Large intestine (tissue), 12 donors: ENCODE results near the gene ZC3H14. TPM values are rescaled to one million over a fixed set of nuclear protein-coding genes. Genes with fewer than 3 reads are reported as not detected.
A peak's percentile ranks its signal among the peaks of the same experiment; 100 is the strongest.
"Not testable (repeated sequence)": the region's sequence is repeated elsewhere in the genome, so short reads cannot be mapped to it uniquely, and the experiment has no call there.

Experiments used
- DNase-seq, 2 donors: peaks; one replicate each; pipeline versions ENCODE4 v3.0.0 to v3.0.0-alpha.2; 2013
- H3K27ac ChIP-seq: one replicate; pipeline ENCODE4 v1.5.1; 2013; ENCODE audit warnings: low read length
- H3K27me3 ChIP-seq: 2 replicates; pipeline ENCODE4 v1.6.1; 2013; ENCODE audit warnings: low read length; ENCODE audit not compliant: control insufficient read depth, insufficient read depth
- H3K36me3 ChIP-seq: 2 replicates; pipeline ENCODE4 v1.6.1; 2013; ENCODE audit warnings: low read length; ENCODE audit not compliant: control insufficient read depth, insufficient read depth
- H3K4me1 ChIP-seq: one replicate; pipeline ENCODE4 v1.6.1; 2013; ENCODE audit warnings: low read length; ENCODE audit not compliant: control insufficient read depth, insufficient read depth
- H3K4me3 ChIP-seq: one replicate; pipeline ENCODE4 v1.5.1; 2013; ENCODE audit warnings: low read length
- H3K9me3 ChIP-seq: one replicate; pipeline ENCODE4 v1.6.1; 2013; ENCODE audit warnings: mild to moderate bottlenecking, low read depth, low read length, moderate library complexity; ENCODE audit not compliant: control insufficient read depth
- WGBS: methylation state at CpG from one replicate; pipeline ENCODE4 v1.1.5; 2013; ENCODE audit warnings: low lambda C conversion rate; ENCODE audit not compliant: insufficient coverage; 5-methylcytosine and 5-hydroxymethylcytosine counted together
- long read RNA-seq, 11 donors: transcript quantifications; one replicate each; lab custom pipeline, GENCODE V29; 2026
- polyA plus RNA-seq: library from polyadenylated mRNA; unstranded; fragments of 120-200 nt; gene quantifications from one replicate; pipeline ENCODE4 v1.2.1, GENCODE V29; 2013

ZC3H14 gene
- 65.0 TPM for polyA plus RNA-seq
- long read RNA-seq, donor 1, full-length matches to known transcripts, result 4 of 25 reads
- long read RNA-seq, donor 1, partial matches to known transcripts, result 21 of 25 reads
- long read RNA-seq, donor 1, other reads (novel, unspliced or antisense), result 0 of 25 reads
- long read RNA-seq, donor 2, full-length matches to known transcripts, result 5 of 13 reads
- long read RNA-seq, donor 2, partial matches to known transcripts, result 8 of 13 reads
- long read RNA-seq, donor 2, other reads (novel, unspliced or antisense), result 0 of 13 reads
- long read RNA-seq, donor 3, result 0 reads
- long read RNA-seq, donor 4, result 0 reads
- long read RNA-seq, donor 5, full-length matches to known transcripts, result 3 of 3 reads
- long read RNA-seq, donor 5, partial matches to known transcripts, result 0 of 3 reads
- long read RNA-seq, donor 5, other reads (novel, unspliced or antisense), result 0 of 3 reads
- long read RNA-seq, donor 6, full-length matches to known transcripts, result 4 of 4 reads
- long read RNA-seq, donor 6, partial matches to known transcripts, result 0 of 4 reads
- long read RNA-seq, donor 6, other reads (novel, unspliced or antisense), result 0 of 4 reads
- long read RNA-seq, donor 7, full-length matches to known transcripts, result 5 of 5 reads
- long read RNA-seq, donor 7, partial matches to known transcripts, result 0 of 5 reads
- long read RNA-seq, donor 7, other reads (novel, unspliced or antisense), result 0 of 5 reads
- long read RNA-seq, donor 8, full-length matches to known transcripts, result 6 of 15 reads
- long read RNA-seq, donor 8, partial matches to known transcripts, result 9 of 15 reads
- long read RNA-seq, donor 8, other reads (novel, unspliced or antisense), result 0 of 15 reads
- long read RNA-seq, donor 9, full-length matches to known transcripts, result 1 of 1 reads
- long read RNA-seq, donor 9, partial matches to known transcripts, result 0 of 1 reads
- long read RNA-seq, donor 9, other reads (novel, unspliced or antisense), result 0 of 1 reads
- long read RNA-seq, donor 10, full-length matches to known transcripts, result 6 of 6 reads
- long read RNA-seq, donor 10, partial matches to known transcripts, result 0 of 6 reads
- long read RNA-seq, donor 10, other reads (novel, unspliced or antisense), result 0 of 6 reads
- long read RNA-seq, donor 11, result 0 reads

- Histone ChIP-seq H3K4me3 (peak within 1 kb of the TSS; percentile 92), H3K27ac (peak within 1 kb of the TSS; percentile 96), H3K9me3 (no peaks in the 10 kb centered on the region), H3K27me3 (no peaks in the 10 kb centered on the region), H3K36me3 (peaks cover 4% of the 10 kb centered on the region), H3K4me1 (peaks cover 11% of the 10 kb centered on the region)
- WGBS, result no CpG with 5 or more reads among the region's 99 CpGs
- DNase-seq, result peak; percentile 91 to 94
Observed at GRCh38 chr14:88562831-88563686, at the start of gene ZC3H14. ZC3H14 (plus strand) TSS chr14:88563037; CDS start chr14:88563134, 97 bp downstream.

GRCh38 chr14:88515499-88516221 lies 47.2 kb upstream of the ZC3H14 start:
- DNase-seq, result peak in 1 of 2 donors; percentile 24

GRCh38 chr14:88516861-88517357 lies 45.9 kb upstream of the ZC3H14 start:
- H3K27me3 ChIP-seq, result no peaks in the 10 kb centered on the region
- no peaks in the 10 kb centered on the region for H3K9me3 ChIP-seq
- no peak overlapping the region for H3K4me3 ChIP-seq
- peaks cover 13% of the 10 kb centered on the region for H3K4me1 ChIP-seq
- no peaks in the 10 kb centered on the region for H3K36me3 ChIP-seq
- peak; percentile 76 to 90 for DNase-seq
- 22% methylated on average over 3 of the region's 7 CpGs for WGBS
- H3K27ac ChIP-seq, result peak overlapping the region; percentile 43

More at GRCh38 chr14:88515499-88516221, 47.2 kb upstream of the ZC3H14 start:
- H3K4me3 ChIP-seq, result no peak overlapping the region
- peaks cover 13% of the 10 kb centered on the region for H3K4me1 ChIP-seq
- H3K9me3 ChIP-seq, result no peaks in the 10 kb centered on the region
- WGBS, result no CpG with 5 or more reads among the region's 1 CpG
- H3K27me3 ChIP-seq, result no peaks in the 10 kb centered on the region
- H3K36me3 ChIP-seq, result no peaks in the 10 kb centered on the region
- no peak overlapping the region for H3K27ac ChIP-seq

- Histone ChIP-seq H3K27me3 (no peaks in the 10 kb centered on the region), H3K9me3 (peaks cover 2% of the 10 kb centered on the region), H3K27ac (no peak overlapping the region), H3K4me3 (no peak overlapping the region), H3K36me3 (no peaks in the 10 kb centered on the region), H3K4me1 (peaks cover 13% of the 10 kb centered on the region)
- no CpG with 5 or more reads among the region's 5 CpGs for WGBS
- DNase-seq, result no peak
Observed at GRCh38 chr14:88518592-88519512, 44.0 kb upstream of the ZC3H14 start.

- Histone ChIP-seq H3K27ac (no peak overlapping the region), H3K27me3 (no peaks in the 10 kb centered on the region), H3K9me3 (peaks cover 2% of the 10 kb centered on the region), H3K36me3 (no peaks in the 10 kb centered on the region), H3K4me3 (no peak overlapping the region), H3K4me1 (peaks cover 13% of the 10 kb centered on the region)
- WGBS, result 80% methylated on average over 1 of the region's 2 CpGs
- DNase-seq, result no peak
Observed at GRCh38 chr14:88519907-88520306, 42.9 kb upstream of the ZC3H14 start.

- DNase-seq, result no peak
- peaks cover 2% of the 10 kb centered on the region for H3K4me1 ChIP-seq
- no peaks in the 10 kb centered on the region for H3K27me3 ChIP-seq
- H3K36me3 ChIP-seq, result no peaks in the 10 kb centered on the region
- peaks cover 2% of the 10 kb centered on the region for H3K9me3 ChIP-seq
- no peak overlapping the region for H3K4me3 ChIP-seq
- WGBS, result 0% methylated on average over 1 of the region's 3 CpGs
- no peak overlapping the region for H3K27ac ChIP-seq
Observed at GRCh38 chr14:88521818-88522217, 41.0 kb upstream of the ZC3H14 start.

- Histone ChIP-seq H3K4me3 (no peak overlapping the region), H3K27me3 (no peaks in the 10 kb centered on the region), H3K27ac (no peak overlapping the region), H3K9me3 (peaks cover 2% of the 10 kb centered on the region), H3K36me3 (no peaks in the 10 kb centered on the region), H3K4me1 (no peaks in the 10 kb centered on the region)
- DNase-seq, result no peak
- WGBS, result no CpG with 5 or more reads among the region's 3 CpGs
Observed at GRCh38 chr14:88522393-88522792, 40.4 kb upstream of the ZC3H14 start.

GRCh38 chr14:88529889-88530288 lies 32.9 kb upstream of the ZC3H14 start:
- WGBS, result 100% methylated on average over 1 of the region's 1 CpG
- not testable (repeated sequence) for H3K9me3 ChIP-seq, H3K27ac ChIP-seq

More at GRCh38 chr14:88529889-88530288, 32.9 kb upstream of the ZC3H14 start:
- DNase-seq, H3K4me3 ChIP-seq, H3K36me3 ChIP-seq, H3K27me3 ChIP-seq, H3K4me1 ChIP-seq: not testable (repeated sequence)
